Measurements from ENCODE around the gene CD40LG.

CD40LG gene

GRCh38 chrX:136647677-136648360 is at the start of gene CD40LG:
TSS of gene CD40LG (plus strand) at chrX:136648158. CDS start at chrX:136648249, 91 bp downstream.
- no peak within 1 kb of the TSS for H3K4me3 ChIP-seq (ENCODE audit: low read depth, low read length)
- TF ChIP-seq CTCF (IDR thresholded peaks at IDR 0.05; ENCODE audit: low read depth, low read length, missing control alignments): no peak
- no peak for DNase-seq (ENCODE audit: low read depth)

- no peak for DNase-seq (ENCODE audit: low read depth)
- no peak for TF ChIP-seq CTCF (IDR thresholded peaks at IDR 0.05; ENCODE audit: low read depth, low read length, missing control alignments)
- no peak overlapping the region for H3K4me3 ChIP-seq (ENCODE audit: low read depth, low read length)
These were observed 49.3 kb upstream of the CD40LG start for GRCh38 chrX:136598631-136599030.

- no peak for DNase-seq (ENCODE audit: low read depth)
- no peak overlapping the region for H3K4me3 ChIP-seq (ENCODE audit: low read depth, low read length)
- TF ChIP-seq CTCF (IDR thresholded peaks at IDR 0.05; ENCODE audit: low read depth, low read length, missing control alignments): no peak
These were observed 47.9 kb upstream of the CD40LG start for GRCh38 chrX:136600059-136600458.

DNA sequence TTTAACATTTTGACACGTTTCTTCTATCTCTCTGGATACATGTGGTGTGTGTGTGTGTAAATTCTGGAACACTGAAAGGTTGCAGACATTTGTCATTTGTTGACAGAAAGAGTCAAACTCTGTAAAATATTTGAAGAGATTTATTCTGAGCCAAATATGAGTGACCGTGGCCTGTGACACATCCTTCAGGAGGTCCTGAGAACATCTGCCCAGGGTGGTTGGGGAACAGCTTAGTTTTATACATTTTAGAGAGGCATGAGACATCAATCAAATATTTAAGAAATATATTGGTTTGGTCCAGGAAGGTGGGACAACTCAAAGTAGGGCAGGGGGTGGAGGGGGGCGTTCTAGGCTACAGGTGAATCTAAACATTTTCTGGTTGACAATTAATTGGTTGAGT is 40.7 kb upstream of the CD40LG start:
- TF ChIP-seq CTCF (IDR thresholded peaks at IDR 0.05; ENCODE audit: low read depth, low read length, missing control alignments): no peak
- no peak for DNase-seq (ENCODE audit: low read depth)
- no peak overlapping the region for H3K4me3 ChIP-seq (ENCODE audit: low read depth, low read length)

GRCh38 chrX:136608295-136608933 is 39.5 kb upstream of the CD40LG start:
- H3K4me3 ChIP-seq (ENCODE audit: low read depth, low read length): no peak overlapping the region
- peak; percentile 25 for TF ChIP-seq CTCF (IDR thresholded peaks at IDR 0.05; ENCODE audit: low read depth, low read length, missing control alignments)
- DNase-seq (ENCODE audit: low read depth): no peak

DNA sequence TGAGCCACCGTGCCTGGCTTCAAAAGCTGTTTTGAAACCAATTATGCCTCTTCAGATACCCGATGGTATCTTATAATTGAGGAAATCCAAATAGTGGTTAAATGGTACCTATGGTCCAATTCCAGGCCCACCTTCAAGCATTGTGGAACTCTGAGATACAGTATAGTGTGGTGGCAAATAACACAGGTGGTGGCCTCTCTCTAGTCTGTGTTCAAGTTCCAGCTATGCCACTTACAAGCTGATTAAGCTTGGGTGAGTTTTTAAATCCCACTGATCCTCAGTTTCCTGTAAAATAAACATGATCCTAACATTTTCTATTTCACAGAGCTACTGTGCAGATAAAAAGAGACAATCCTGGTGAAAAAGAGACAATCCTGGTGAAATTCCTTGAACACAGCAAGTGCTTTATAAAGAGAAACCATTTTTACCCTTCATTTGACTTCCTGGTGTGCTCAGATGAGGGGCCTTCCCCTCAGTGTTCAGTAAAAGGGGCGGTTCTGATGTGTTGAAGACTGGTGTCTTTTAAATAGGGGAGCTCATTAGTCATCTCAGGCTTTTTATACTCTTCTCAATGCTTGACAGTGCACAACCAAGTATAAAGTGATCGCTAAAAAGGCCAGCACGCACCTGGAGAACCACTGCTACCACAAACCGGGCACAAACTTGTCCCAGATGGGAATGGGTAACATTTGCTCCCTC is 30.8 kb upstream of the CD40LG start:
- TF ChIP-seq CTCF (IDR thresholded peaks at IDR 0.05; ENCODE audit: low read depth, low read length, missing control alignments): no peak
- no peak for DNase-seq (ENCODE audit: low read depth)
- no peak overlapping the region for H3K4me3 ChIP-seq (ENCODE audit: low read depth, low read length)

All from GM12864 (cell line).